ENCODE data around the gene MGAT5B.
"Not testable (repeated sequence)": the region's sequence is repeated elsewhere in the genome, so short reads cannot be mapped to it uniquely, and the experiment has no call there.

The MGAT5B gene

GRCh38 chr17:76868176-76868668, at the start of gene MGAT5B:
TSS of gene MGAT5B (plus strand) at chr17:76868404. CDS start at chr17:76869030, 626 bp downstream.
- peak; percentile 88 for DNase-seq

GRCh38 chr17:76820039-76820438, 48.2 kb upstream of the MGAT5B start:
- no peak for DNase-seq

- DNase-seq, result no peak
Measured at GRCh38 chr17:76820561-76820960, 47.6 kb upstream of the MGAT5B start.

- DNase-seq, result no peak
Measured at GRCh38 chr17:76822184-76822778, 45.9 kb upstream of the MGAT5B start.

GRCh38 chr17:76824093-76824492, 44.1 kb upstream of the MGAT5B start:
- no peak for DNase-seq

GRCh38 chr17:76826330-76827068, 41.7 kb upstream of the MGAT5B start:
- no peak for DNase-seq

- no peak for DNase-seq
Measured at GRCh38 chr17:76827736-76828135, 40.5 kb upstream of the MGAT5B start.

GRCh38 chr17:76830987-76831715, 37.1 kb upstream of the MGAT5B start:
- DNase-seq, result no peak

- no peak for DNase-seq
Measured at GRCh38 chr17:76833034-76833644, 35.1 kb upstream of the MGAT5B start.

- no peak for DNase-seq
Measured at GRCh38 chr17:76833747-76834146, 34.5 kb upstream of the MGAT5B start.

- DNase-seq, result no peak
Measured at GRCh38 chr17:76834870-76835269, 33.3 kb upstream of the MGAT5B start.

- DNase-seq, result no peak
Measured at GRCh38 chr17:76840443-76840767, 27.8 kb upstream of the MGAT5B start.

- DNase-seq, result no peak
Measured at GRCh38 chr17:76840884-76841775, 27.1 kb upstream of the MGAT5B start.

- DNase-seq, result no peak
Measured at GRCh38 chr17:76841776-76842405, 26.3 kb upstream of the MGAT5B start.

- DNase-seq, result not testable (repeated sequence)
Measured at GRCh38 chr17:76843068-76843467, 25.1 kb upstream of the MGAT5B start.

GRCh38 chr17:76843703-76844484, 24.3 kb upstream of the MGAT5B start:
- DNase-seq, result no peak

- no peak for DNase-seq
Measured at GRCh38 chr17:76844485-76844829, 23.7 kb upstream of the MGAT5B start.

- DNase-seq, result no peak
Measured at GRCh38 chr17:76844846-76845245, 23.4 kb upstream of the MGAT5B start.

GRCh38 chr17:76845541-76846017, 22.6 kb upstream of the MGAT5B start:
- no peak for DNase-seq

GRCh38 chr17:76847031-76847430, 21.2 kb upstream of the MGAT5B start:
- DNase-seq, result no peak

GRCh38 chr17:76848670-76849069, 19.5 kb upstream of the MGAT5B start:
- DNase-seq, result no peak
